Liver (tissue), 3 donors: ENCODE results near the gene NR5A2.
A peak's percentile ranks its signal among the peaks of the same experiment; 100 is the strongest.

Experiments
- HNF4A ChIP-seq, 2 donors: conservative IDR thresholded peaks; 2 replicates each; pipeline ENCODE4 v1.6.1; 2016; ENCODE audit warnings: antibody characterized with exemption in 2 of 2, mild to moderate bottlenecking in 2 of 2
- RAD21 ChIP-seq, 2 donors: IDR thresholded peaks; 2 replicates each; pipeline ENCODE4 v1.6.1; 2016; ENCODE audit warnings: antibody characterized with exemption in 2 of 2, mild to moderate bottlenecking in 2 of 2
- REST ChIP-seq: IDR thresholded peaks from 2 replicates; pipeline ENCODE4 v1.6.1; 2016; ENCODE audit warnings: antibody characterized with exemption, mild to moderate bottlenecking
- TF ChIP-seq, protein P1 (sequence below): IDR thresholded peaks from 2 replicates; pipeline ENCODE4 v1.6.1; 2016; ENCODE audit warnings: antibody characterized with exemption
- TF ChIP-seq, protein P2 (sequence below): fragments of 150-350 bp; IDR thresholded peaks from 2 replicates; pipeline ENCODE4 v1.5.1; 2017; ENCODE audit warnings: improper control_type of control experiment, low read depth, low read length; ENCODE audit not compliant: missing input control
- donor health status: healthy.
- donor health status: healthy.

- TF ChIP-seq, protein P1, sequence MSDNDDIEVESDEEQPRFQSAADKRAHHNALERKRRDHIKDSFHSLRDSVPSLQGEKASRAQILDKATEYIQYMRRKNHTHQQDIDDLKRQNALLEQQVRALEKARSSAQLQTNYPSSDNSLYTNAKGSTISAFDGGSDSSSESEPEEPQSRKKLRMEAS: no peak
- no peak for TF ChIP-seq HNF4A (conservative IDR thresholded peaks at IDR 0.05)
- TF ChIP-seq, protein P2, sequence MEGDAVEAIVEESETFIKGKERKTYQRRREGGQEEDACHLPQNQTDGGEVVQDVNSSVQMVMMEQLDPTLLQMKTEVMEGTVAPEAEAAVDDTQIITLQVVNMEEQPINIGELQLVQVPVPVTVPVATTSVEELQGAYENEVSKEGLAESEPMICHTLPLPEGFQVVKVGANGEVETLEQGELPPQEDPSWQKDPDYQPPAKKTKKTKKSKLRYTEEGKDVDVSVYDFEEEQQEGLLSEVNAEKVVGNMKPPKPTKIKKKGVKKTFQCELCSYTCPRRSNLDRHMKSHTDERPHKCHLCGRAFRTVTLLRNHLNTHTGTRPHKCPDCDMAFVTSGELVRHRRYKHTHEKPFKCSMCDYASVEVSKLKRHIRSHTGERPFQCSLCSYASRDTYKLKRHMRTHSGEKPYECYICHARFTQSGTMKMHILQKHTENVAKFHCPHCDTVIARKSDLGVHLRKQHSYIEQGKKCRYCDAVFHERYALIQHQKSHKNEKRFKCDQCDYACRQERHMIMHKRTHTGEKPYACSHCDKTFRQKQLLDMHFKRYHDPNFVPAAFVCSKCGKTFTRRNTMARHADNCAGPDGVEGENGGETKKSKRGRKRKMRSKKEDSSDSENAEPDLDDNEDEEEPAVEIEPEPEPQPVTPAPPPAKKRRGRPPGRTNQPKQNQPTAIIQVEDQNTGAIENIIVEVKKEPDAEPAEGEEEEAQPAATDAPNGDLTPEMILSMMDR: peak; percentile 49
- peak; percentile 68 to 82 for TF ChIP-seq RAD21 (IDR thresholded peaks at IDR 0.05)
- TF ChIP-seq REST: no peak
These were observed 112.2 kb downstream of the NR5A2 start for GRCh38 chr1:200139661-200140250.
